ENCODE measurements around the gene TRABD. TPM values are rescaled to one million over a fixed set of nuclear protein-coding genes. Genes with fewer than 3 reads are reported as not detected.
"Not testable (repeated sequence)": the region's sequence is repeated elsewhere in the genome, so short reads cannot be mapped to it uniquely, and the experiment has no call there.

The TRABD gene
- total RNA-seq, 2 experiments from 2014 or later: 115 to 129 TPM

DNA sequence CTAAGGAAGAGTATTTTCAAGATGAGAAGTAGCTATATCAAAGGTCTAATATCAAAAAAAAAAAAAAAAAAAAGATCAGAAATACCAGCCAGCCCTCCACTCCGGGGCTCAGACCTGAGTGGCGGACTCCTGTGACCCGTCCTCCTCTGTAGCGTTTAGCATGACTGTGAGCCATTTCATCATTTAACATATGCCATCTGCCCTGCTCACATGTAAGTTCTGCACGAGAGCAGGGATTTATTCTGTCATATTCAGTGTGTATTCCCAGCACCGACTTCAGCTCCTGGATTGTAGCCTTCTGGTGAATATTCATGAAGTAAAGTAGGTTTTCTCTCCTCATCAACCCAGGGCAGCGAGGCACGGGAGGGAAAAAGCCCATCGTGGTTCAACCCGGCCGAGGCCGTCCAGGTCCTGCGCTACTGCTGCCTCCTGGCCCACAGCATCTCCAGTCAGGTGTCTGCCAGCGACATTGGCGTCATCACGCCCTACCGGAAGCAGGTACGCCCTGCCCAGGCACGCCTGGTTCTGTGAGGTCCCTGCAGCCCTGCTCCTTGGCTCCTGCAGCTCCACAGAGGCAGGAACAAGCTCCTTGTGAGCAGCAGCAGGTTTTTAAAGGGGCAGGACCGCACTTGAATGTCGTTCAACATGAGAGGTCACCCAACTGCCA lies 27.9 kb upstream of the TRABD start:
- no peak overlapping the region for H3K27ac Mint-ChIP-seq
- no peak overlapping the region for H3K4me3 Mint-ChIP-seq
- no peak for ATAC-seq

GRCh38 chr22:50160947-50161346 lies 24.8 kb upstream of the TRABD start:
- no peaks in the 10 kb centered on the region for H3K9me3 Mint-ChIP-seq (ENCODE audit: insufficient read depth)
- no peak overlapping the region for H3K27ac Mint-ChIP-seq
- H3K36me3 Mint-ChIP-seq (ENCODE audit: low read depth): no peaks in the 10 kb centered on the region
- POLR2A ChIA-PET: no interaction called here
- H3K4me1 Mint-ChIP-seq (ENCODE audit: low read depth): no peaks in the 10 kb centered on the region
- CTCF ChIA-PET: no interaction called here
- no peak for ATAC-seq
- no peak for DNase-seq
- H3K27me3 Mint-ChIP-seq (ENCODE audit: low read depth): peaks cover 8% of the 10 kb centered on the region
- no peak overlapping the region for H3K4me3 Mint-ChIP-seq

More for the DNA sequence above, 27.9 kb upstream of the TRABD start:
- no peak for DNase-seq
- POLR2A ChIA-PET: no interaction called here
- H3K4me1 Mint-ChIP-seq (ENCODE audit: low read depth): no peaks in the 10 kb centered on the region
- CTCF ChIA-PET: interaction anchor here (1.6 kb wide), 1 partner anchor 53 kb away, joined by 3 read pairs; no protein-coding TSS in a partner anchor
- no peaks in the 10 kb centered on the region for H3K9me3 Mint-ChIP-seq (ENCODE audit: insufficient read depth)
- peaks cover 8% of the 10 kb centered on the region for H3K27me3 Mint-ChIP-seq (ENCODE audit: low read depth)
- H3K36me3 Mint-ChIP-seq (ENCODE audit: low read depth): no peaks in the 10 kb centered on the region

GRCh38 chr22:50161508-50162390 lies 24.0 kb upstream of the TRABD start:
- POLR2A ChIA-PET: no interaction called here
- H3K27me3 Mint-ChIP-seq (ENCODE audit: low read depth): peaks cover 8% of the 10 kb centered on the region
- DNase-seq: no peak
- H3K4me3 Mint-ChIP-seq: no peak overlapping the region
- no peak for ATAC-seq
- H3K9me3 Mint-ChIP-seq (ENCODE audit: insufficient read depth): no peaks in the 10 kb centered on the region
- no peak overlapping the region for H3K27ac Mint-ChIP-seq
- no peaks in the 10 kb centered on the region for H3K4me1 Mint-ChIP-seq (ENCODE audit: low read depth)
- H3K36me3 Mint-ChIP-seq (ENCODE audit: low read depth): no peaks in the 10 kb centered on the region
- CTCF ChIA-PET: no interaction called here

DNA sequence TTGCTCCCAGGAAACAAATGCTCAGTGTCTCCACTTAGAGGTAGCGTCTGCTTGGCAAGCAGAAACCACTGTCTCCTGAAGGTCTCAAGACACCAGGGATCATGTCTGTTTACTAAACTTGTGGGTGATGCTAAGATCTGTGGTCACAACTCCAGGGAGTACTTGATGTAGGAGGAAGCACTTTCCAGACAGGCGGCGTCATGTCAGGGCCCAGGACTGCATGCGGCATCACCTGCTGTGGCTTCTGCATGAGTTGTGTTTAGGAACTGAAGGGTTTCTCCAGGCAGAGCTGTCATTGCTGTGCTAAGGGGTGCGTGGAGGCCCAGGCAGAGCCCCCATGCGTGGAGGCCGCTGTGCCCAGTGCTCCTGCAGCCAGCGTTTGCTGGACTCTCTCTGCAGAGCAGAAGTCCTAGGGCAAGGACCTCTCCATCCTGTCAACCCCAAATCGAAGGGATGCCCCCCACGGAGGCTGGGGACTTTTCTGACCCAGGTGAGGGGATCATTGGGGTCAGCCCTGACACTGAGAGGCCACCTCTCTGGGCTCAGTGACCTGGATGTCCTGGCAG lies 23.2 kb upstream of the TRABD start:
- Mint-ChIP-seq H3K4me1 (ENCODE audit: low read depth) (no peaks in the 10 kb centered on the region), H3K27ac (no peak overlapping the region), H3K36me3 (ENCODE audit: low read depth) (no peaks in the 10 kb centered on the region), H3K27me3 (ENCODE audit: low read depth) (peaks cover 5% of the 10 kb centered on the region), H3K4me3 (no peak overlapping the region), H3K9me3 (ENCODE audit: insufficient read depth) (no peaks in the 10 kb centered on the region)
- ATAC-seq (no peak), DNase-seq (no peak)
- CTCF ChIA-PET: no interaction called here
- POLR2A ChIA-PET: no interaction called here

DNA sequence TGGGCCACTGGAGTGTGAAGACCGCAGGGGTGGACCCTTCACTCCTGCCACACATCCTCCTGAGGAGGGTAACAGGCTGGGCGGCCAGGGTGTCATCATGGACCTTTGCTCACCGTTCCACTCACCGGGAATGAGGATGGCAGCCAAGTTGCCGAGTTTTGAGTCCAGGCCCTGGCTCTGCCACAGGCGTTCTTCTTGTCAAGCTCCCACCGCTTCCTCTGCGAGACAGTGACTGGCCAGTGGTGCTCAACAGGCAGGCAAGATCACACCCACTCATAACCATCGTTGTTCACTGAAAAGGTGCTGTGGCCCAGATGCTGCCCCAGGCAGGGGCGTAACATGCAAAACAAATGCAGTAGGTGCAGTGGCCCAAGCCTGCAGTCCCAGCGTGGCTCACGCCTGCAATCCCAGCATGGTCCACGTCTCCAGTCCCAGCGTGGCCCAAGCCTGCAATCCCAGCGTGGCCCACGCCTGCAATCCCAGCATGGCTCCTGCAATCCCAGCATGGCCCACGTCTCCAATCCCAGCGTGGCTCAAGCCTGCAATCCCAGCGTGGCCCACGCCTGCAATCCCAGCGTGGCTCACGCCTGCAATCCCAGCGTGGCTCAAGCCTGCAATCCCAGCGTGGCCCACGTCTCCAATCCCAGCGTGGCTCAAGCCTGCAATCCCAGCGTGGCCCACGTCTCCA lies 20.1 kb upstream of the TRABD start:
- no peaks in the 10 kb centered on the region for H3K36me3 Mint-ChIP-seq (ENCODE audit: low read depth)
- H3K27me3 Mint-ChIP-seq (ENCODE audit: low read depth): peaks cover 22% of the 10 kb centered on the region
- peaks cover 2% of the 10 kb centered on the region for H3K4me1 Mint-ChIP-seq (ENCODE audit: low read depth)
- no peak overlapping the region for H3K4me3 Mint-ChIP-seq
- H3K9me3 Mint-ChIP-seq (ENCODE audit: insufficient read depth): no peaks in the 10 kb centered on the region
- no peak for DNase-seq
- no peak for ATAC-seq
- H3K27ac Mint-ChIP-seq: no peak overlapping the region
- ChIA-PET CTCF (no interaction called here), POLR2A (no interaction called here)

GRCh38 chr22:50167689-50168489 lies 17.8 kb upstream of the TRABD start:
- CTCF ChIA-PET: no interaction called here
- ATAC-seq (no peak), DNase-seq (no peak)
- no peaks in the 10 kb centered on the region for H3K9me3 Mint-ChIP-seq (ENCODE audit: insufficient read depth)
- H3K27ac Mint-ChIP-seq: no peak overlapping the region
- H3K27me3 Mint-ChIP-seq (ENCODE audit: low read depth): peaks cover 31% of the 10 kb centered on the region
- POLR2A ChIA-PET: no interaction called here
- H3K4me1 Mint-ChIP-seq (ENCODE audit: low read depth): peaks cover 4% of the 10 kb centered on the region
- H3K36me3 Mint-ChIP-seq (ENCODE audit: low read depth): no peaks in the 10 kb centered on the region
- no peak overlapping the region for H3K4me3 Mint-ChIP-seq

- Mint-ChIP-seq H3K4me3 (peak overlapping the region; percentile 55), H3K27me3 (ENCODE audit: low read depth) (peaks cover 31% of the 10 kb centered on the region)
- ATAC-seq; H3K27ac Mint-ChIP-seq; H3K36me3 Mint-ChIP-seq (ENCODE audit: low read depth); DNase-seq; CTCF ChIA-PET; H3K9me3 Mint-ChIP-seq (ENCODE audit: insufficient read depth); H3K4me1 Mint-ChIP-seq (ENCODE audit: low read depth): not testable (repeated sequence)
- POLR2A ChIA-PET: interaction anchor here (0.7 kb wide), 1 partner anchor 22 kb away, joined by 3 read pairs; no protein-coding TSS in a partner anchor
These were observed 17.1 kb upstream of the TRABD start for GRCh38 chr22:50168490-50169180.

DNA sequence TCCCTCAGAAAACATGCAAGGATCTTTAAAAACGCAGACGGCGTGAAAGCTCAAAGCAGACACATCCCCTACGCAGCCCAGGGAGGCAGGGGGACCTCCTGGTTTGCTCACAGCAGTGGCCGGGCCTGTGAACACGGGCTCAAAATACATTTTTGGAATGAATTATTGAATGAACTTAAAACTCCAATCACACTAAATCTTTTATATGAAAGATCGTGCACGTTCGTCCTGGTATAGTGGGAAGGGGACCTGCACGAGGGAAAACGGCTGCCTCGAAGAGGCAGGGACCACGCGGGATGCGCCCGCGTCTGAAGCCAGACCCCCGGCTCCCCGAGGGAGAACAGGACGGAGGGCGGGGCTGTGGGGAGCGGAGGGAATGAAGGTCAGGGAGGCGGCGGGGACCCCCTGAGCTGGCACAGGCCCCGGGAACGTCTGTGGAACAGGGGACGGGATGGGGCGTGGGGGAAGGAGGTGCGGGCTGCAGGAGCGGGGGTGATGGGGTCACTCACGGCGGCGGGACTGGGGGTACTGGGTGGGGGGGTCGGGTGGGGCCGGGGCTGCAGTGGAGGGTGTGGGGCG lies 16.4 kb upstream of the TRABD start:
- Mint-ChIP-seq H3K4me3 (peak overlapping the region; percentile 55), H3K27ac (no peak overlapping the region), H3K4me1 (ENCODE audit: low read depth) (peaks cover 4% of the 10 kb centered on the region), H3K27me3 (ENCODE audit: low read depth) (peaks cover 33% of the 10 kb centered on the region), H3K36me3 (ENCODE audit: low read depth) (no peaks in the 10 kb centered on the region), H3K9me3 (ENCODE audit: insufficient read depth) (no peaks in the 10 kb centered on the region)
- POLR2A ChIA-PET: interaction anchor here (0.7 kb wide), 1 partner anchor 22 kb away, joined by 3 read pairs; no protein-coding TSS in a partner anchor
- ATAC-seq (no peak), DNase-seq (no peak)
- CTCF ChIA-PET: no interaction called here

GRCh38 chr22:50169774-50170341 lies 15.9 kb upstream of the TRABD start:
- H3K36me3 Mint-ChIP-seq (ENCODE audit: low read depth): no peaks in the 10 kb centered on the region
- H3K27ac Mint-ChIP-seq: no peak overlapping the region
- ATAC-seq (peak; percentile 47), DNase-seq (peak; percentile 49)
- CTCF ChIA-PET: no interaction called here
- H3K4me1 Mint-ChIP-seq (ENCODE audit: low read depth): peaks cover 4% of the 10 kb centered on the region
- peaks cover 33% of the 10 kb centered on the region for H3K27me3 Mint-ChIP-seq (ENCODE audit: low read depth)
- H3K9me3 Mint-ChIP-seq (ENCODE audit: insufficient read depth): no peaks in the 10 kb centered on the region
- POLR2A ChIA-PET: interaction anchor here (1.5 kb wide), 1 partner anchor 21 kb away, joined by 9 read pairs; no protein-coding TSS in a partner anchor
- no peak overlapping the region for H3K4me3 Mint-ChIP-seq

DNA sequence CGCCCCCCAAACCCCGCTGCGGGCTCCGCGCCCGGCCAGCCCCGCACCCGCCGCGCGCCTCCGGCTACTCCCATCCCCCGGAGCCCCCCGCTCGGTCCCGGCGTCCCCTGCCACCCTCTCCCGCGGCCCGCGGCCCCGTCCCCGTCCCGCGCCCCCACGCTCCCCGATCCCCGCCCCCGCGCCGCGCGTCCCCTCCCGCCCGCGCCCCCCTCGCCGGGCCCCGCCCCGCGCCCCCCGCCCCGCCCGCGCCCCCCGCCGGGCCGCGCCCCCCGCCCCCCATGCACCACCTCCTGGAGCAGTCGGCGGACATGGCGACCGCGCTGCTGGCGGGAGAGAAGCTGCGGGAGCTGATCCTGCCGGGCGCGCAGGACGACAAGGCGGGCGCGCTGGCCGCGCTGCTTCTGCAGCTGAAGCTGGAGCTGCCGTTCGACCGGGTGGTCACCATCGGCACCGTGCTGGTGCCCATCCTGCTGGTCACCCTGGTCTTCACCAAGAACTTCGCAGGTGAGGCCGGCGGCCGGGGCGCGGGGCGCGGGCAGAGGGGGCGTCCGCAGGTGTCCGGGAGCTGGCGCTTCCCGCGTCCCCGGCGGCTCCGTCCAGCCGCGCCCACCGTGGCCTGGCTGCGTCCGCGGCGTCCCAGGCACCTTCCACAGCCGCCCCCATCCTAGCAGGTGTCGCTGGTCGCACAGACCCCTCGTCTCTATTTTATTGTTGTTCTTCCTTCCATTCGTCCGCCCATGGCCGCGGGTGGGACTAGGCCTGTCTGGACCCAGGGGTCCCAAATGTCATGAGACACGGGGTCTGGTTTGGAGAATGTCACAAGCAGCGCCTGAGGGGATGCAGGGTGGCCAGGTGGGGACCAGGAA lies 15.0 kb upstream of the TRABD start, which contains the start of gene PANX2:
TSS of gene PANX2 (plus strand) at position 279 of the 866 bp plus-strand sequence. CDS start at position 279, 0 bp downstream.
- Mint-ChIP-seq H3K27ac (no peak within 1 kb of the TSS), H3K27me3 (ENCODE audit: low read depth) (peaks cover 33% of the 10 kb centered on the region), H3K4me1 (ENCODE audit: low read depth) (peaks cover 4% of the 10 kb centered on the region), H3K9me3 (ENCODE audit: insufficient read depth) (no peaks in the 10 kb centered on the region), H3K4me3 (peak within 1 kb of the TSS; percentile 66), H3K36me3 (ENCODE audit: low read depth) (no peaks in the 10 kb centered on the region)
- ChIA-PET CTCF (no interaction called here), POLR2A (interaction anchor here (1.0 to 1.5 kb wide), 2 partner anchors 12 to 20 kb away, joined by 4 to 9 read pairs; no protein-coding TSS in a partner anchor)
- peak; percentile 16 for ATAC-seq
- DNase-seq: no peak
